Adipose tissue (tissue), 3 donors: ENCODE results near the gene GDA. TPM values are rescaled to one million over a fixed set of nuclear protein-coding genes. Genes with fewer than 3 reads are reported as not detected.

Experiments
- H3K27ac ChIP-seq: one replicate; pipeline ENCODE4 v1.5.1; 2013; ENCODE audit warnings: low read depth, low read length
- WGBS, 3 donors: extraction: QIAGEN DNeasy Blood & Tissue Kit; methylation state at CpG; one replicate each; pipeline ENCODE4 v1.1.7; 2013; 5-methylcytosine and 5-hydroxymethylcytosine counted together
- polyA plus RNA-seq, 3 donors: library from polyadenylated mRNA; stranded (reverse); fragments of 200-250 nt; gene quantifications; one replicate each; pipeline ENCODE4 v1.2.3, GENCODE V29; 2013
- donor health status: healthy with polysubstance abuse.
- donor health status: Bipolar disorder and iron deficiency.
- donor health status: healthy.

Gene GDA
- polyA plus RNA-seq, 3 donors: 0.04 to 0.81 (median 0.11) TPM

DNA sequence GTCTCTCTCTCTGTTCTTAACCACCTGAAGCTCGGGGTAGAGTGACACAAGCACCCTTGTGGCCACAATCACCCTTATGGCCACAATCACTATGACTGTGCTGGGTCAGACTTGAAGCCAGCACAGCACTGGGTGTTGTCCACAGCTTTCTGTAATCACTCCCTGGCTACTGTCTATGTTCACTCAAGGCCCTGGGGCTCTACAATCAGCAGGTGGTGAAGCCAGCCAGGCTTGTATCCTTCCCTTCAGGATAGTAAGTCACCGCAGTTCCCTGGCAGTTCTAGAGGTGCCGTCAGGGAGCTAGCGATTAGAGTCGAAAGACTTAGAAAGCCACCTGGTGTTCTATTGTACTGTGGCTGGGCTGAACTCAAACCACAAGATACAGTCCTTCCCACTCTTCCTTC is 44.2 kb downstream of the GDA start:
- WGBS, 3 donors: 54 to 78% (median 62%) methylated on average over 5 of the region's 5 CpGs

DNA sequence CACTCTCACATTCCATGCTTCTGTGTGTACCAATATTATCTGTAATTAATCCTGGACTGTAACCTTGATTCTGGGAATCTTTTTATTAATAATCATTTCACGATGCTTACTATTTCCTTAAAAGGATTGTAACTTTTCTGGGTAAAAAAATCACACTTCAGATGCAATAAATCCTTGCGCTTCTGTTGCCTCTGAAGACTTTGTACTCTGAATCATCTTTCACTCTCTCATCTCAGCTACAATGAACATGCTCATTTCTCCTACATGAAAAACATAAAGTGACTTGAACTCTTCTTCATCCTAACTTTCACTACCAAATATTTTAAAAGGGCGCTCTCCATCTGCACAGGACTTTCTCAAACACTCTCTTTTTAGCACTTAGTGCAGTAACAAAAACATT is 50.0 kb downstream of the GDA start:
- WGBS, 3 donors: 53 to 79% (median 72%) methylated on average over 3 of the region's 3 CpGs
- no peak overlapping the region for H3K27ac ChIP-seq

More for the DNA sequence above, 44.2 kb downstream of the GDA start:
- H3K27ac ChIP-seq: no peak overlapping the region

DNA sequence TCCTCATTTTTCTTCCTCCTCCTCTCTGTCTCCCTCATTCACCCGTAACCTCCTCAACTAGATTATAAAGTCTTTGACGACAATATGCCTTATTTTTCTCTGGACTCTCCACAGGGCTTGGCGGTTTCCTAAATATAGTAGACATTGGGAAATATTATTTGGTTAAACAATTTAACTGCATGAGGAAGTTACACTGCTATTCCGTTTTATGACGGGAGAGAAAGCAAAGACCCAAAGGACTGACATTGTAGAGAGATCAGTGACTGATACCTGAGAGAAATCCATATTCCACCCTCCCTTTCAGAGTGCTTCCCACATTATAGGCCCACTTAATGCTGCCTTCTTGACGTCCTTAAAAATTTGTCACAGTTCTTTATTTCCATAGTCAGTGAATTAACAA is 51.2 kb downstream of the GDA start:
- 74 to 78% (median 74%) methylated on average over 6 of the region's 6 CpGs for WGBS, 3 donors
- H3K27ac ChIP-seq: no peak overlapping the region

DNA sequence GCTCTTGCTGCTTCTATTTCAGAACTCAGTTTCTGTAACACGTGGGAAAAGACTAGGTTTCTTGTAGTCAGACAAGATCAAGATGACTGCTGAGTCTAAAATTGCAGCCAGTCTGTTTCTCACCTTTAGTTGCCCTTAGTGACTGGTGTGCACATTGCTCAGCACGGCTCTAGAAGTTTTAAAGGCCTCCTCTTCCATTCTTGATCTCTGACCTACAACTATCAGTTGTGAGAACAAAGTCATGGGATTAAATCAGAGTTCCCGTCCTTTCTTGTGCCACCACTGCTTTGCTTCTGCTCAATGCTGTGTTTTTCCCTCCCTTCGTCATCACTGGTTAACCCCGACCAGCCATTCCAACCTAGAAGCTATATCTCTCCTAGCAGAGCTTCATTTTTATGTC is 52.8 kb downstream of the GDA start:
- no peak overlapping the region for H3K27ac ChIP-seq
- 65 to 75% (median 69%) methylated on average over 5 of the region's 5 CpGs for WGBS, 3 donors

DNA sequence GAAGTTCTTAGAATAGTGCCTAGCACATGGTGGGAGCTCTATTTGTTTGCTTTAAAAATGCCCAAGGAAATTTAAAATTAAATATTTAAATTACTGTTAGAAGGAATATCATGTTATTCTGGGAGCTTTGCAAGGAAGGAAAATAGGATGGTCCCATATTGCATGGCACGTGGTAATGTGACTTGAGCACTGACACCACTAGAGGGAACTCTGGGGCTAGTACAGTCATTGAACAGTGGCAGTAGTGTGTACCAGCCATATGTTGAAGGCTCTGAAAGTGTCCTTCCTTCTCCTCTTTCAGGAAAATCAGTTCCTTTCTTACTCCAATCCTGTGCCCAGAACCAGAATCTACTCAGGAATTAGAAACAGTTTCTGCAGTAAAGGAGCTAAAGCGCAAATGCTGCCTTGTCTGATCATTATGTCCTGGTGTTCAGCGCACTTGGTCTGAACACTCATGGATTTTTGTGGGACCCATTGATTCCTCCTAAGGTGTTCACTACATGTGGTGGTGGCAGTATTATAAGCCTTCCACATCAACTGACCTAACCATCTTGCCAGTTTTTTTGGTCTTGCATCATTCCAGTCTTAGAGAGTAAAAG is 54.1 kb downstream of the GDA start:
- WGBS, 3 donors: 67 to 72% (median 71%) methylated on average over 3 of the region's 3 CpGs
- no peak overlapping the region for H3K27ac ChIP-seq

DNA sequence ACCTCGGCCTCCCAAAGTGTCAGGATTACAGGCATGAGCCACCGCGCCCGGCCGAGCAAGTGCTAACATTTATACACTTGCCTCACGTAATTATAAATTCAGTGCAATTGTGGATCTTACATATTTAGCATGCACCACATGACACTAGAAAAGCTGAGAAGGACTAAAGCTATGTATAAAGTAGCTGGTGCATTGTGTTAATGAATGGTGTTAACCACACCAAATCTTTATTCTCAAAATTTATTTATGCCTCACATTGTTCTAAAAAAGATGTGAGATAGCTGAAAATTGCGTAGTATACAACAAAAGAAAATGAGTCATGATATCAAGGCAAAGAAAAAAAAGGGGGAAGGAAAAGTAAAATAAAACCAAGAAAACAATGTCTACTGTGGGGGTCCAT is 54.8 kb downstream of the GDA start:
- 88 to 90% (median 89%) methylated on average over 7 of the region's 7 CpGs for WGBS, 3 donors
- no peak overlapping the region for H3K27ac ChIP-seq

DNA sequence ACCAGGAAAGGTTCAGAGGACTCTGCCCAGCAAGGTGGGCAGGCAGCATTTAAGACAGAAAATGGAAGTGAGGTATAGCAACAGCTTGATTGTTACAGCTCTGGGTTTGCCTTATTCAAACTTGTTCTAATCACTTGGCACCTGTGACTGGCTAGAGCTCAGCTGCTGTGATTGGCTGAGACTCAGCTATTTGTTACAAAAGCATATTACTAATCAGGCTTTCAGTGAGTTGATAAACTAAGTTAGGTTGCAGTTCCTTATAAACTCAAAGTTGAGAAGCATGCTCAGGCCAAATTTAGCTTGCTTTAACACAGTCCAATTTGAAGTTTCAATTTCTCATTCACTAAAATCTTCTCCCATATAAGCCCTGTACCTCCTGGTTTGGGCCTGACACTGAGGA is 56.3 kb downstream of the GDA start:
- no peak overlapping the region for H3K27ac ChIP-seq

DNA sequence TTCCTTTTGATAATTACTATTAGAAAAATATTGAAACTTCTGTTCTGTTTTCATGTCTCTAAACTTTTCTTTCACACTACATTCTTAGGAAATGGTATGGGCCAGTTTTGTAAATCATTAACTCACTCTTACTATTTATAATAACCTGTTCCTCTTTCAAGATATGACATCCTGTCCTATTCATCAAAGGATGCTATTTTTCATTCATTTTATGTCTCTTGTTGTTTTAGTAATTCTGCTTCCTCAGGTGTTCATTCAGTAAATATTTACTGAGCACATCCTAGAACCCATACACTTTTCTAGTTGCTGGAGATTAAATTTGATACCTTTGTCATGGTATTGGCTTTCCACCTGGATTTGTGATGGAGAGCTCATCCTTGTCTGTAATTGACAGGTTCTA is 58.0 kb downstream of the GDA start:
- no peak overlapping the region for H3K27ac ChIP-seq

DNA sequence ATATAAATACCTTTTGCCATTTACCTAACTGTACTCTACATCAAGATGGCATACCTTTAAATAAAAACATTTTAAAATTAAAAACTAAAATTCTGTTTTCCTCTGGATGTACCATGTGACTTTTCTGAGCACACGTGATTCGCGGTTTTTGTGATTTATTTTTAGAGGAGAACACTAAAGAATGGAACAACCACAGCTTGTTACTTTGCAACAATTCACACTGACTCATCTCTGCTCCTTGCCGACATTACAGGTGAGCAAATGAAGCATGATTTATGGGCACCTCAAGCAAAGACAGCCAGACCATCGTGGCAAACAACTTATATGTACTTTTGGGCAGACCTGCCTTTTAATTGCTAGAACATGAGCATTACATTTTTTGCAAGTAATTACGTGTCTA is 61.3 kb downstream of the GDA start:
- 69 to 78% (median 72%) methylated on average over 6 of the region's 6 CpGs for WGBS, 3 donors
- no peak overlapping the region for H3K27ac ChIP-seq

DNA sequence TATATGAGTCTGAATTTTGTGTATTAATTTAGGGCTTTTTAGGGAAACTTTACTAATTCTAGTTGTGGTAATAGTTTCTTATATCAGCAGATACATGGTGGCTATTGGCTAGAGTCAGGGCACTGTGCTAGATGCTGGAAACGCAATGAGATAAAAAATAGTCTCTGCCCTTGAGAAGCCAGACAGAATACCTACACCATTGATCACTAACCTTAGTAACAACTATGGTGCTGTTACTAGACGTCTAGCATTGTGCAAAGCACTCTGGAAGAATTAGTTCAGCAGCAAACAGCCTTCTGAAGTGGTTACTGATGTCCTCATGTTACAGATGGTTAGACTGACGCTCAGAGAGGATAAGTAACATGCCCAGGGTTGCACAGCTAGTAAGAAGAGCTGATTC is 61.8 kb downstream of the GDA start:
- 53 to 66% (median 65%) methylated on average over 3 of the region's 3 CpGs for WGBS, 3 donors

DNA sequence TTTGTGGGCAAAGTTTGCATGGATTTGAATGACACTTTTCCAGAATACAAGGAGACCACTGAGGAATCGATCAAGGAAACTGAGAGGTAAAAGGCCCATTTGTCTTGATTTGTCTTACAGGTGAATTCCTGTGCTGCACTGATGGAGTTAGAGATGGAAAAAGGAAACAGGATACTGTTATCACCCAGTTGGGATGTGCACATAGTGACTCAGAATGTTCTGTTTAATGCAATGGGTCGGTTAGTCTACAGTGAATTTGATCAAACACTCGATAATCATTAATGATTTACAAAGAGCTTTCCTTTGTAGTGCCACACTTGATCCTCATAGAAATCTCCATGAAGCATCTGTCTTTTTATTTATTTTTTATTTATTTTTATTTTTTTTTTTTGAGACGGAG is 64.7 kb downstream of the GDA start:
- no peak overlapping the region for H3K27ac ChIP-seq
- 79 to 94% (median 89%) methylated on average over 4 of the region's 4 CpGs for WGBS, 3 donors

More for the DNA sequence above, 61.8 kb downstream of the GDA start:
- no peak overlapping the region for H3K27ac ChIP-seq

DNA sequence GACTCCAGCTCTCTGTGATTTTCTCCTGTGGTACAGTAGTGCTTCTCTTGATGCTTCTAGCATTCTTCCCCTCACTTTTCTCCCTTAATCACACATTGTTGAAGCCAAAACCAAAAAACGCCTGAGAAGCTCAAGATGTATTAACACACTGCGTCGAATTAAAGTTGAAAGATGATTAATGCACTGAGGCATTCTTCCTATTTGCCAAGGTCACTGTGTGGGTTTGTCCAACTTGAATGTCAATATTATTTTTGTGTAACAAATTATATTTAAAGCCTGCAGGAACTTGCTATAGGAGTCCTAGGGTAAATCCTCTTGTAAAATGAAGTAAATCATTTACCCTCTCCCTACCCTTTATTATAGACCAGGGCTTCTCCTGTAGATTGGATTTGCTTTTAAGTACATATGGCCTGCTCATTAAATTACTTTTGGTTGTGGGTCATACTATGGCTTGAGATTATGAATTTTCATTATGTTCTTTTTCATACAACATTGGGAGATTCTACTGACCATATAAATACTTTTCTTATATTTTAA is 68.1 kb downstream of the GDA start:
- H3K27ac ChIP-seq: no peak overlapping the region
- 32 to 84% (median 77%) methylated on average over 3 of the region's 3 CpGs for WGBS, 3 donors

DNA sequence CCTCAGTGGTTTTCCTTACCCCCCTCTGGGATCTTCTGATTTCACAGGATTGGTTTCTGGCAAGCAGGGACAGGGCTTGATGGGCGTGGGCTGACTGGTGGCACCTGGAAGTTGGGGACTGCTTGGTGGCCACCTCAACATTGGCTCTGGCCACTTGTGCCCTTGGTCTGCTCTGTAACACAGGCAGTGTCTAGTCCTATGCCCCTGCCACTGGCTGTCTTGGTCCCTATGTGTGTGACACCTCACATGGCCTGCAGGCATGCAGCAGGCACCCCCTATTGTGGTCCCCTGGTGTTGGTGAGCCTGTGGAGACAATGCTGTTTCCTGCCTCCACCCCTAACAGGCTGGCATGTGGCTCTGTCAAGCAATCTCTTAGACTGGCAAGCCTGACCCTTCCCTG is 71.3 kb downstream of the GDA start:
- H3K27ac ChIP-seq: no peak overlapping the region
- WGBS, 3 donors: 72 to 81% (median 79%) methylated on average over 1 of the region's 1 CpG

DNA sequence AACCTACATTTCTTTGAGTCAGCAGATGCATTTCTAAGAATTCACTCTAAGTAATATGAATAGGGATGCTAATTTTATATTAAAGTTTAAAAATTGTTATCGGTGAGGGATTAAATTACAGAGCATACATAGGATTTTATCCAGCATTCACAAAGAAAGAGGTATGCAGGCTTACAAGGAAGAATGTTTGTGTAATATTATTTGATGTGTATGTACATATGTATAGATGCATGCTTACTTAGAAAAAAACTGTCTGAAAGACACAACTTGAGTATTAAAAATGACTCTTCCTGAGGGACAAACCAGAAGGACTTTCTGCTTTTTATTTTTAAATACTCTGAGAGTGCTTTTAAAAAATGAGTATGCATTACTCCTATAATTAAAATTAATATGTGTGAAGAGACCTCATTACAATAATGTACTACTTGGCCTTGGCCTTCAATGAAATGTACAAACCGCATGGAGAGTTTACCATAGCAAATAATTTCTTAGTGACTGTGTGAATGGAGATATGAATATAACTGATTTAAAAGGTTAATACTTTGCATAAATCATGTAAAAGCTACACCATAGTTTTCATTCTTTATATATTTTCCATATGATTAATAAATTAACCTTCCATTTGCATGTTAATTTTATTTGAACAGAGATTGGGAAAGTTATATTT is 77.0 kb downstream of the GDA start:
- WGBS, 3 donors: 91 to 95% (median 92%) methylated on average over 2 of the region's 2 CpGs

DNA sequence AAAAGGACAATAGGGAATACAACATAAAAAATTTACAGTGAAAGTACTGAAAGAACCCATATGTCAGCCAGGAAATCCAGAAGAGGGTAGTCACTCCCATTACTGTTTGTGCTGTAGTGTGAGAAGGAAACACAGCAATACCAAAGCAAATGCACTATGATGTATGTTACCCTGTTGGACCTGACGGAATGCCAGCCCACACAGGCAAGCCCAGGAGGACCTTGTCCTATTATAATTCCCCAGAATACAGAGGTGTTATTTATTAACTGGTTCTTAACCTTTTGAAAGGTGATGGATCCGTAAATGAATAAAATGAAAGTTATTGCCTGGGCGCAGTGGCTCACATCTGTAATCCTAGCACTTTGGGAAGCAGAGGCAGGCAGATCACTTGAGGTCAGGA is 79.0 kb downstream of the GDA start:
- 70 to 87% (median 84%) methylated on average over 3 of the region's 3 CpGs for WGBS, 3 donors
- no peak overlapping the region for H3K27ac ChIP-seq

More for the DNA sequence above, 77.0 kb downstream of the GDA start:
- H3K27ac ChIP-seq: no peak overlapping the region

DNA sequence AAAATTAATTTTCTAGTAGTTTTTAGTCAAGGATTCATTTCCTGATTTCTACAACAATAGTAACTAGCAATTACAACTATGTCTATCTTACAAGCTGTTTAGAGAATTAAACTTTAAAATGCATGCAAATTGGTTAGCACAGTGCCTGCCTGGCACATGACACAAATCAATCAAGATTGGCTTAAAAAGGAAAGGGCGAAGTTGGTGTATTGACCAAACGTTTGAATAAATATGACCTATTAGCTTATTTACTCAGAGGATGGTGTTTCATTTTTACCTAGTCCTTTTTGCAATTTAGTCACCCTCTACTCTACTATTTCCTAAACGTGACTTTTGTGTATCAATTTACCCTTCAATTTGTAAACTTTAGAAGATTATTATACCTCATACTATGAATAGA is 83.5 kb downstream of the GDA start:
- H3K27ac ChIP-seq: no peak overlapping the region
- WGBS, 3 donors: 31 to 83% (median 76%) methylated on average over 3 of the region's 3 CpGs

DNA sequence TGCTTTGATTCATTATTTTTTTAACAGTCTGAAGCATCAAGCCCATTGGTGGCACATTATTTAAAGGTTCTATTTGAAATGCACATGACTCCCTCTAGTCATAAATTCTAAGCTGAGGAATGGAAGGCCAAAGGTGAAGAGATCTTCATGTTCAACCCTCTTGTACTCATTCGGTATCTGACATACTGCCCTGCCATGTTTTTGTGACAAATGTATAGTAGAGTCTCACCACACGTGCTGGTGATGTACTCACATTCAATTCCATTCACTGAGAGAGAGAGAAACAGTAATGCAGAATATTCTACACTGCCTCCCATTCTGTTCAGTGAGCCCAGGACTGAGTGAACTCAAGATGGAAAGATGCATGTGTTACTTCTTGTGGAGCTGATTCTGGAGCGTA is 98.3 kb downstream of the GDA start:
- WGBS, 3 donors: 72 to 80% (median 77%) methylated on average over 3 of the region's 3 CpGs
- H3K27ac ChIP-seq: no peak overlapping the region

DNA sequence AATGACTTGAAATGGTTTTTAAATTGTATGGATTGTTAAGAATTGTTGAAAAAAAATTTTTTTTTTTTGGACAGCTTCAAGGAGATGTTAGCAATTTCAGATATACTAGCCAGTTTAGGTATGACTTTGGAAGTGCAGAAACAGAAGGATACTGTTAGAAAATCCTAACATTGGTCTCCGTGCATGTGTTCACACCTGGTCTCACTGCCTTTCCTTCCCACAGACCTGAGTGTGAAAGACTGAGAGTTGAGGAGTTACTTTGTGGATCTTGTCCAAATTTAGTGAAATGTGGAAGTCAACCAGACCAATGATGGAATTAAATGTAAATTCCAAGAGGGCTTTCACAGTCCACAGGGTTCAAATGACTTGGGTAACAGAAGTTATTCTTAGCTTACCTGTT is 102.3 kb downstream of the GDA start:
- WGBS, 3 donors: 33 to 85% (median 83%) methylated on average over 1 of the region's 1 CpG
- H3K27ac ChIP-seq: no peak overlapping the region

DNA sequence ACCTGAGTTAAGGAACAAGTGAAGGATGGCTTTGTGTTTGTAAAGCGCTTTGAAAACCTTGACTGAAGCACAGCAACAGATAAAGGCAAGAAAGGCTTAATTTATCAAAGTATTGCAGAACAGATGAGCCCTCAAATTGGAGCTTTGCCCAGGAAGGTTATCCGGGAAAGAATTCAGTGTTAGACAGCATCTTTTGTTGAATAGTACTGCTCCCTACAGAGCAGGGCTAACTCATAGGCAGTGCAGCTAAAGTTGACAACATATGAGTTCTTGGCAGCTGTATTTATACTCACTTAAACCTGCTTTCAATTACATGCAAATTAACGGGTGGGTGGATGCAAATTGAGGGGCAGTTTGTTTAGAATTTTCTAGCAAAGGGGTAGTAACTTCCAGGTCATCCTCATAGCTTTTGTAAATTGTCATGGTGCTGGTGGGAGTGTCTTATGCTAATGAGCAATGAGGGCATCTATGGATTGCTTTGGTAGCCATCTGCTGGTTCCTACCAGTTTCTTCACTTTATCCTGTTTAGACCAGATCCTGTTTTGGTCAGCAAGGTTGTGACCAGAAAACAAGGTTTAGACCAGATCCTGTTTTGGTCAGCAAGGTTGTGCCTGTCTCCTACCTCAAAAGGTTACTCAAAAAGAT is 105.8 kb downstream of the GDA start:
- WGBS, 3 donors: 52 to 62% (median 57%) methylated on average over 3 of the region's 3 CpGs

DNA sequence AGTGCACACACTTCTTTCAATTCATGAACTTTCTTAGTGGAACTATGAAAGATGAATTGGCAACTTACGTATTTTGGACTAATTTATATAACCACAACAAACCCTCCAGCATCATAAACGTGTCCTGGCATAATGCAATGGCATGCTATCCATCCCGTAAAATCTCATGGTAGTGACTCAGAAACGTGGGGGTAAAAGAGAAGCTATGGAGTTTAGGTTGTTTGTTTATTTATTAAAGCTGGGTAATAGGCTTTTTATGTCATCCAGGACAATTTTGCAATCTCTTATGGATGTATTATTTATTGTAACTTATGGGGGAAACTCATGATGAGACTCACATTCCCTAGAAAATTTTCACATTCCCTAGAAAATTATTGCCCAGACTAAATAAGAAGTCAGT is 106.3 kb downstream of the GDA start:
- 80 to 81% (median 80%) methylated on average over 4 of the region's 4 CpGs for WGBS, 3 donors

More for the DNA sequence above, 105.8 kb downstream of the GDA start:
- H3K27ac ChIP-seq: no peak overlapping the region

More for the DNA sequence above, 106.3 kb downstream of the GDA start:
- no peak overlapping the region for H3K27ac ChIP-seq
